ENCODE measurements around the gene RAI14.

The RAI14 gene

DNA sequence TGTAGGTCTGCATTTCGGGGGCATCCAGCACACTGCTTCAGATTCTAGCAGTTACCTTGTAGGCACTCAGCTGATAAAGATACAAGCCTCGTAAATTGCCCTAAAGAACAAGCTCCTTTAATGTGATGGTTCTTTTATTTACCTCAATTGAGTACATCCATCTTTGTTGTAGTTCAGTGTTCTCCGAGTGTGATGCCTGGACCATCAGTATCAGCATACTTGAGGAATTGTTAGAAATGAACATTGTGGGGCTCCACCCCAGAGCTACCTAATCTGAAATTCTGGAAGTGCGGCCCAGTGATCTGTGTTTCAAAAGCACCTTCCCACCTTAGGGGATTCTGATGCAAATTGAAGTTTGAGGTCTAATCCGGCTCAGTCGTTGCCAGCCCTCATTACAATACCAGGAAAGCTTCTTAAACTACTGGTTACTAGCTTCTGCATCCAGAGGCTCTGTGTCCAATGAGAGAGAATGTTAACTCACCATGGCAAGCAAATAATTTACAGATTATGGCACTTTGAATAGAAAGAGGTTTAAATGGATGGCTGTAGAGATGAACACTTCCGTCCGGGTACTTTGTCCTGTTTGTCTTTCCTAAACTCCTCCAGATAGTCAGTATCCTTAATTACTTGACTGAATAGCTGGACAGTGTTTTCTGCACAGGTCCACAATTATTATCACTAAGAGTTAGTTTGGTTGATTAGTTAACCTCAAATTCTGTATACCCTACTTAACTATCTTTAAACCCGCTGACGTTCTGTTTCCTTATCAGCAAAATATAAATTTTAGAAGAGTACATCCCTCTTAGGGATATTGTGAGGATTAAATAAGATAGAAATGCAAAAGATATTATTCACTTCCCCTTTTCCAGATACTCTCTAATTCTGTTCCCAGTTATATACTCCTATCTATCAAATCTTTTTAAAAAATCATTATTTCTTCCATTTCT is 47.9 kb downstream of the RAI14 start:
- TF ChIP-seq, protein P1, sequence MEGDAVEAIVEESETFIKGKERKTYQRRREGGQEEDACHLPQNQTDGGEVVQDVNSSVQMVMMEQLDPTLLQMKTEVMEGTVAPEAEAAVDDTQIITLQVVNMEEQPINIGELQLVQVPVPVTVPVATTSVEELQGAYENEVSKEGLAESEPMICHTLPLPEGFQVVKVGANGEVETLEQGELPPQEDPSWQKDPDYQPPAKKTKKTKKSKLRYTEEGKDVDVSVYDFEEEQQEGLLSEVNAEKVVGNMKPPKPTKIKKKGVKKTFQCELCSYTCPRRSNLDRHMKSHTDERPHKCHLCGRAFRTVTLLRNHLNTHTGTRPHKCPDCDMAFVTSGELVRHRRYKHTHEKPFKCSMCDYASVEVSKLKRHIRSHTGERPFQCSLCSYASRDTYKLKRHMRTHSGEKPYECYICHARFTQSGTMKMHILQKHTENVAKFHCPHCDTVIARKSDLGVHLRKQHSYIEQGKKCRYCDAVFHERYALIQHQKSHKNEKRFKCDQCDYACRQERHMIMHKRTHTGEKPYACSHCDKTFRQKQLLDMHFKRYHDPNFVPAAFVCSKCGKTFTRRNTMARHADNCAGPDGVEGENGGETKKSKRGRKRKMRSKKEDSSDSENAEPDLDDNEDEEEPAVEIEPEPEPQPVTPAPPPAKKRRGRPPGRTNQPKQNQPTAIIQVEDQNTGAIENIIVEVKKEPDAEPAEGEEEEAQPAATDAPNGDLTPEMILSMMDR (IDR thresholded peaks at IDR 0.05), result no peak

DNA sequence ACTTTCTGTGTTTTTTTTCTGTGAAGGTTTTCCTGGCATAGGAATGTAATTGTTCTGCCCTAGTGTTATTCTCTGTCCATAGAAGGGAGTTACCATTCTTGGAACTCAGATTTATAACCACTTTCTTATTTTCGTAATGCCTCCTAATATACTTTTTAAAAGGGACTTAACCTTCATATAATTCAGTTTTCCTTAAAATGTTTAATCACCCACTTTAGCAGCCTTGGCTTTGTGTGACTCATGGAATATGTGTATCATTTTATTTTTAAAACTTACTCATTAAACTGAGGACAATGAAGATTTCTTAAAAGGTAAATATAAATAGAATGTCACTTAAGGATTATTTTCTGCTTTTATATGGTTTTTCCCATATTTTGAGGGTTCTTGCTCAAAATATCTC is 50.0 kb downstream of the RAI14 start:
- TF ChIP-seq, protein P1 (IDR thresholded peaks at IDR 0.05), result no peak

DNA sequence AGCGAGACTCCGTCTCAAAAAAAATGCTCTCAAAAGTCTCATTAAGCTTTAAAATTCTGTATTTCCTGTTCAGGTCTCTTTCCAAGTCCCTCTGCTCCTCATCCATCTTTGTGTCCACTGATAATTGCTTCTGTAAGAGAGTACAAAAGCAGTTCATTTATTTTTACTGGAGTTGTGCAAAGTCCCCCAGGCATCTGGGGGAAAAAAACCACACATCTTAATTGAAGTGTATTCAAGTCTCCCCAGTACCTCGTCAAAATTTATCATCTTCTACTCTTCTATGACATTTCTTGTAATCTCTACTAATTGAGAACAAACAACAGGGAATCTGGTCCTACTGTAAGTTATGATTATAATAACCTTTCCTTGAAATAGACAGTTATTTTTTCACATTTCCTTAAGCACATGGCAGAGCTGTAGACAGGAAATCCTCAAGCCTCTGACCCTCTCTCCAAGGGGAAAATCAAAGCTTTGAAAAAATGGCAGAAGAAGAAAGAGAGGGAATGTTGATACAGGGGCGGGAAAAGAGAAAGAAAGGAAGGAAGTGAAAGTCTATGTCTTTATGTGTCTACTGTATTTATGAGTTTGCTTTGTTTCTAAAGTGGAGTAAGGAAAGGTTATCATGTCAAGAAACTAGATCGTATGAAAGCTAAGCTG is 51.5 kb downstream of the RAI14 start:
- TF ChIP-seq, protein P1 (IDR thresholded peaks at IDR 0.05), result no peak

DNA sequence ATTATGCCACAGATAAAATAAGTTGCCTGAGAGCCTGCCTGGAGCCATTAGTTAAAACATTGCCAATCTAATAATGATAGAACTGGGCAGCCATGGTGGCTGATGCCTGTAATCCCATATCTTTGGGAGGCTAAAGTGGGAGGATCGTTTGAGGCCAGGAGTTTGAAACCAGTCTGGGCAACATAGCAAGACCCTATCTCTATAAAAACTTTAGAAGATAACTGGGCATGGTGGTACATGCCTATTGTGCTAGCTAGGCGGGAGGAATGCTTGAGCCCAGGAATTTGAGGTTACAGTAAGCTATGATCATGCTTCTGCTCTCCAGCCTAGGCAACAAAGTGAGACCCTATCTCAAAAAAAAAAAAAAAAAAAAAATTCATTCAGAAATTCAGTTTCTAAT is 52.6 kb downstream of the RAI14 start:
- TF ChIP-seq, protein P1 (IDR thresholded peaks at IDR 0.05), result no peak

DNA sequence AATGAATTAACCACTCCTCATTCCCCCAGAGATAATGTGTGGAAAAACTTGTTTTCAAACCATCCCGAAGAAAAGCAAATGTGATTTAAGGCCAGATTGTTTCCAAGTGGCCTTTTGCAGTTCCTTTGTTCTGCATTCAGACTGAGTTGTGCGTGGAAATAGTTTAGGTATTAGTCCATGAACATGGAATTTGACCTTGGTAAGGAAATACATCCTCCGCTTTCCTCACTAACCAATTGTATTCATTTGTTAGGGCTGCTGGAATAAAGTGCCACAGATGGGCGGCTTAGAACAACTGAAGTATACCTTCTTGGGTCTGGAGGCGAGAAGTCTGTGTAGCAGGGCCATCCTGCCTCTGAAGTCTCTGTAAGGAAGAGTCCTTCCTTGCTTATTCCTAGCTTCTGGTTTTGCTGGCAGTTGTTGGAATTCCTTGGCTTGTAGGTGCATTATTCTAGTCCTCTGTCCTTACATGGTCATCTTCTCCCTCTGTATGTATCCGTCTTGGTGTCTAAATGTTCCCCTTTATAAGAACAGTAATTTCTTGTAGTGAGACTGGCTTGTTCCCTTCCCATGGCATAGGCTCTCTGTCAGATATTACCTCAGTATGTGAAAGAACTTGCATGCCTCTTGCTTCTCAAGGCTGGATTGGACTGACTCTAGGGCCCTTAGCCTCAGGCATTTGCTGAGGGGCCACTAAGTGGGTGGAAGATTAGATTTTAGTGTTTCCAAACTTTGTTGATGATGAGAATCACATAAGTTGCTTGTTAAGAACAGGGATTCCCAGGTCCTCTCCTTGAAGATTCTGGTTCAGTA is 53.9 kb downstream of the RAI14 start:
- TF ChIP-seq, protein P1 (IDR thresholded peaks at IDR 0.05), result no peak

DNA sequence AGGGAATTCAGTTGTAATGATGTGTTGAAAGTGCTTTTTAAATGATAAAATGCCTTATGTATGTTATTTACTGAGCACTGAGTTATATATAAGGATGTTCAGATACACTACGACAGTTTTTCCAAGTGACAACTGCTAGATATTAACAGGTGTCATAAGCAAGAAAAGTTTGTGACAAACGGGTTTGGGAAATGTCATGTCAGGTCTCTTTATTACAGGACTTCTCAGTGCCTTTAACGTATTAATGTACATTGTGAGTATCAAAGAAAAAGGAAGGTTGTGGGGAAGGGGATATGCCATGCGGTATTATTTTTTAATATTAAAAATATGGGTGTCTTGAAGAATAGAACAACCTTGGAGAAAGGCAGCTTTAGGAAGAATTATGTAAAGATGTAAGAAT is 56.4 kb downstream of the RAI14 start:
- TF ChIP-seq, protein P1 (IDR thresholded peaks at IDR 0.05), result no peak

DNA sequence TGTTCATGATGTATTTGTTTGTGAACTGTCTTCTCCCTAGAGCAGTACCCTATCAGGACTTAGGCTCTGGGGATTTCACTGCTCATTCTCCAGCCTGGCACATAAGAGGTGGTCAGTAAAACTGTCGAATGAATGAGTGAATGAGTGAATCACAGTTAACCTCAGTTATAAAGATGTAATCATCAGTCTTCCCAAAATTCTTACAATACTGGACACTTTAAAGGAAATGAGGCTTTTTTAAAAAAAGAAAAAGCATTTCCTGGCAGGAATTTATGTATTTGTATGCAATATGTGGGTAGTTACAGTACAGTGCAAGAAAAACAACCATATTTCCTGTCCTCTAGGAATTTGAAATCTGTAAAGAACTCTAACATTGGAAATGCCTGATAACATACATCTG is 59.6 kb downstream of the RAI14 start:
- TF ChIP-seq, protein P1 (IDR thresholded peaks at IDR 0.05), result no peak

Measured in LNCAP (cell line).